Mesenchymal stem cell (in vitro differentiated cells and primary cell): ENCODE data around the gene NOCT.

Experiments used
- DNase-seq: peaks from one replicate; pipeline ENCODE4 v3.0.0-alpha.2; 2013
- H2AFZ ChIP-seq: one replicate; pipeline ENCODE4 v1.6.1; 2013; ENCODE audit warnings: low read depth, mild to moderate bottlenecking, control low read depth, inconsistent platforms, low read length, moderate library complexity
- H2AK5ac ChIP-seq: 2 replicates; pipeline ENCODE4 v1.6.1; 2013; ENCODE audit warnings: low read length, moderate library complexity, mild to moderate bottlenecking, inconsistent platforms; ENCODE audit not compliant: severe bottlenecking
- H2BK120ac ChIP-seq: one replicate; pipeline ENCODE4 v1.6.1; 2013; ENCODE audit warnings: low read depth, mild to moderate bottlenecking, inconsistent platforms, low read length, moderate library complexity
- H2BK12ac ChIP-seq, 2 experiments: one replicate each; pipeline ENCODE4 v1.6.1; 2013; ENCODE audit warnings: inconsistent platforms in 2 of 2, low read length in 2 of 2, mild to moderate bottlenecking in 2 of 2, moderate library complexity in 2 of 2, control low read depth in 1 of 2
- H2BK15ac ChIP-seq: one replicate; pipeline ENCODE4 v1.6.1; 2013; ENCODE audit warnings: mild to moderate bottlenecking, low read depth, inconsistent platforms; ENCODE audit not compliant: poor library complexity, severe bottlenecking
- H2BK5ac ChIP-seq: 2 replicates; pipeline ENCODE4 v1.6.1; 2013; ENCODE audit warnings: low read depth, mild to moderate bottlenecking, low read length, control low read depth, inconsistent platforms; ENCODE audit not compliant: poor library complexity, severe bottlenecking
- H3K14ac ChIP-seq, 2 experiments: one replicate each; pipeline ENCODE4 v1.6.1; 2013; ENCODE audit warnings: inconsistent platforms in 2 of 2, low read length in 2 of 2, control low read depth in 1 of 2, mild to moderate bottlenecking in 1 of 2, moderate library complexity in 1 of 2
- H3K18ac ChIP-seq, 2 experiments: one replicate each; pipeline ENCODE4 v1.6.1; 2013; ENCODE audit warnings: inconsistent platforms in 2 of 2, low read length in 2 of 2, control low read depth in 1 of 2, low read depth in 1 of 2, mild to moderate bottlenecking in 1 of 2
- H3K23ac ChIP-seq, 2 experiments: one replicate each; pipeline ENCODE4 v1.6.1; 2013; ENCODE audit warnings: inconsistent platforms in 2 of 2, low read length in 2 of 2, mild to moderate bottlenecking in 2 of 2, moderate library complexity in 2 of 2, control low read depth in 1 of 2
- H3K27ac ChIP-seq: 2 replicates; pipeline ENCODE4 v1.5.1; 2013; ENCODE audit warnings: mild to moderate bottlenecking, moderate library complexity, low read length, control low read depth, inconsistent platforms; ENCODE audit not compliant: poor library complexity, severe bottlenecking
- H3K27me3 ChIP-seq, 2 experiments: 2 replicates each; pipeline versions ENCODE4 v1.6.1 to v1.7.0; 2013; ENCODE audit warnings: low read length in 2 of 2, mild to moderate bottlenecking in 2 of 2, moderate library complexity in 2 of 2, control low read depth in 1 of 2, inconsistent platforms in 1 of 2; ENCODE audit not compliant: control insufficient read depth in 1 of 2, insufficient read depth in 1 of 2
- H3K36me3 ChIP-seq, 2 experiments: 2 replicates each; pipeline versions ENCODE4 v1.6.1 to v1.7.0; 2013; ENCODE audit warnings: low read length in 2 of 2, control low read depth in 1 of 2, inconsistent platforms in 1 of 2, low read depth in 1 of 2, mild to moderate bottlenecking in 1 of 2; ENCODE audit not compliant: insufficient read depth in 2 of 2, control insufficient read depth in 1 of 2
- H3K4ac ChIP-seq, 2 experiments: one replicate each; pipeline ENCODE4 v1.6.1; 2013; ENCODE audit warnings: inconsistent platforms in 2 of 2, low read length in 2 of 2, mild to moderate bottlenecking in 2 of 2, moderate library complexity in 2 of 2, control low read depth in 1 of 2, low read depth in 1 of 2
- H3K4me1 ChIP-seq: 2 replicates; pipeline ENCODE4 v1.6.1; 2013; ENCODE audit warnings: low read depth, low read length, control low read depth; ENCODE audit not compliant: control insufficient read depth, insufficient read depth
- H3K4me2 ChIP-seq: 2 replicates; pipeline ENCODE4 v1.6.1; 2013; ENCODE audit warnings: low read length, mild to moderate bottlenecking, inconsistent platforms; ENCODE audit not compliant: poor library complexity, severe bottlenecking
- H3K4me3 ChIP-seq, 2 experiments: 2 replicates each; pipeline versions ENCODE4 v1.5.1 to v1.7.0; 2013; ENCODE audit warnings: low read length in 2 of 2, mild to moderate bottlenecking in 2 of 2, control low read depth in 1 of 2, low read depth in 1 of 2; ENCODE audit not compliant: insufficient read depth in 1 of 2
- H3K79me1 ChIP-seq: replicated peaks from 2 replicates; pipeline ENCODE4 v1.6.1; 2013; ENCODE audit warnings: mild to moderate bottlenecking, control low read depth, low read length, inconsistent platforms; ENCODE audit not compliant: poor library complexity, severe bottlenecking
- H3K9ac ChIP-seq: 2 replicates; pipeline ENCODE4 v1.7.0; 2013; ENCODE audit warnings: mild to moderate bottlenecking, low read length, moderate library complexity
- H3K9me3 ChIP-seq: 2 replicates; pipeline ENCODE4 v1.7.0; 2013; ENCODE audit warnings: mild to moderate bottlenecking, low read length; ENCODE audit not compliant: control insufficient read depth
- H4K8ac ChIP-seq: one replicate; pipeline ENCODE4 v1.6.1; 2013; ENCODE audit warnings: inconsistent platforms, mild to moderate bottlenecking, low read length, moderate library complexity
- H4K91ac ChIP-seq: one replicate; pipeline ENCODE4 v1.6.1; 2013; ENCODE audit warnings: mild to moderate bottlenecking, low read length, inconsistent platforms
- WGBS: methylation state at CpG from one replicate; pipeline ENCODE4 v1.1.7; 2013; ENCODE audit warnings: mixed read lengths; 5-methylcytosine and 5-hydroxymethylcytosine counted together

Gene NOCT

GRCh38 chr4:138984647-138985046, 30.9 kb upstream of the NOCT start:
- no peak for DNase-seq
- H3K36me3 ChIP-seq: no peaks in the 10 kb centered on the region
- no peak overlapping the region for H3K27ac ChIP-seq
- no peak overlapping the region for H3K18ac ChIP-seq
- H2BK120ac ChIP-seq: no peak overlapping the region
- no peak overlapping the region for H3K23ac ChIP-seq
- H3K4me2 ChIP-seq: no peak overlapping the region
- H2AK5ac ChIP-seq: no peak overlapping the region
- no peak overlapping the region for H4K8ac ChIP-seq
- no peaks in the 10 kb centered on the region for H3K79me1 ChIP-seq
- no peak overlapping the region for H3K4me3 ChIP-seq
- H3K14ac ChIP-seq: no peak overlapping the region
- H2BK15ac ChIP-seq: no peak overlapping the region
- H4K91ac ChIP-seq: no peak overlapping the region
- no peaks in the 10 kb centered on the region for H3K4me1 ChIP-seq
- H3K9ac ChIP-seq: no peak overlapping the region
- no peak overlapping the region for H2AFZ ChIP-seq
- no peak overlapping the region for H3K4ac ChIP-seq
- H2BK12ac ChIP-seq: no peak overlapping the region
- WGBS: no CpG with 5 or more reads among the region's 1 CpG
- no peak overlapping the region for H2BK5ac ChIP-seq
- H3K27me3 ChIP-seq: no peaks in the 10 kb centered on the region
- peaks cover 5% of the 10 kb centered on the region for H3K9me3 ChIP-seq

- Histone ChIP-seq H3K4me2 (no peak overlapping the region), H3K23ac (no peak overlapping the region), H4K8ac (no peak overlapping the region), H3K27me3 (no peaks in the 10 kb centered on the region), H2AFZ (no peak overlapping the region), H3K36me3 (no peaks in the 10 kb centered on the region), H3K9me3 (no peaks in the 10 kb centered on the region), H3K27ac (no peak overlapping the region), H3K79me1 (no peaks in the 10 kb centered on the region), H3K18ac (peak overlapping the region in 1 of 2 experiments; percentile 18), H2BK5ac (no peak overlapping the region), H2BK120ac (no peak overlapping the region), H3K14ac (no peak overlapping the region), H2AK5ac (no peak overlapping the region), H3K4me3 (no peak overlapping the region), H3K4me1 (no peaks in the 10 kb centered on the region), H2BK15ac (no peak overlapping the region), H2BK12ac (no peak overlapping the region), H3K4ac (no peak overlapping the region), H4K91ac (no peak overlapping the region), H3K9ac (no peak overlapping the region)
- 94% methylated on average over 2 of the region's 2 CpGs for WGBS
- no peak for DNase-seq
These were observed 22.9 kb upstream of the NOCT start for GRCh38 chr4:138992676-138993075.

- no peaks in the 10 kb centered on the region for H3K36me3 ChIP-seq
- no peak overlapping the region for H2BK120ac ChIP-seq
- no peak overlapping the region for H2BK12ac ChIP-seq
- H3K23ac ChIP-seq: no peak overlapping the region
- H3K18ac ChIP-seq: no peak overlapping the region
- H2AFZ ChIP-seq: no peak overlapping the region
- H3K9me3 ChIP-seq: no peaks in the 10 kb centered on the region
- H3K14ac ChIP-seq: no peak overlapping the region
- no peak overlapping the region for H3K4me2 ChIP-seq
- no peak overlapping the region for H3K4me3 ChIP-seq
- no peak overlapping the region for H4K91ac ChIP-seq
- no peak overlapping the region for H3K27ac ChIP-seq
- H4K8ac ChIP-seq: no peak overlapping the region
- 64% methylated on average over 4 of the region's 6 CpGs for WGBS
- H2AK5ac ChIP-seq: no peak overlapping the region
- H2BK15ac ChIP-seq: no peak overlapping the region
- no peak overlapping the region for H3K4ac ChIP-seq
- H3K9ac ChIP-seq: no peak overlapping the region
- no peaks in the 10 kb centered on the region for H3K79me1 ChIP-seq
- H3K4me1 ChIP-seq: no peaks in the 10 kb centered on the region
- H2BK5ac ChIP-seq: no peak overlapping the region
- no peak for DNase-seq
- H3K27me3 ChIP-seq: no peaks in the 10 kb centered on the region
These were observed 19.5 kb upstream of the NOCT start for GRCh38 chr4:138996090-138996489.

- no peaks in the 10 kb centered on the region for H3K4me1 ChIP-seq
- no peak overlapping the region for H3K23ac ChIP-seq
- H3K27ac ChIP-seq: no peak overlapping the region
- H3K27me3 ChIP-seq: no peaks in the 10 kb centered on the region
- no peak overlapping the region for H4K91ac ChIP-seq
- no peak for DNase-seq
- no peak overlapping the region for H2BK5ac ChIP-seq
- H3K18ac ChIP-seq: no peak overlapping the region
- H2BK12ac ChIP-seq: no peak overlapping the region
- no peaks in the 10 kb centered on the region for H3K79me1 ChIP-seq
- no peak overlapping the region for H3K9ac ChIP-seq
- 94% methylated on average over 6 of the region's 6 CpGs for WGBS
- no peak overlapping the region for H3K4me2 ChIP-seq
- H3K14ac ChIP-seq: no peak overlapping the region
- H2AFZ ChIP-seq: no peak overlapping the region
- H3K4ac ChIP-seq: no peak overlapping the region
- no peak overlapping the region for H4K8ac ChIP-seq
- no peak overlapping the region for H2AK5ac ChIP-seq
- H2BK120ac ChIP-seq: no peak overlapping the region
- H2BK15ac ChIP-seq: no peak overlapping the region
- H3K36me3 ChIP-seq: no peaks in the 10 kb centered on the region
- no peaks in the 10 kb centered on the region for H3K9me3 ChIP-seq
- no peak overlapping the region for H3K4me3 ChIP-seq
These were observed 15.9 kb upstream of the NOCT start for GRCh38 chr4:138999666-139000065.
